ENCODE data around the gene PDXP.
"Not testable (repeated sequence)": the region's sequence is repeated elsewhere in the genome, so short reads cannot be mapped to it uniquely, and the experiment has no call there.

Gene PDXP

GRCh38 chr22:37647928-37648327 is 10.6 kb upstream of the PDXP start:
- peaks cover 8% of the 10 kb centered on the region for H3K4me1 ChIP-seq (ENCODE audit: control insufficient read depth, insufficient read depth, low read length)
- no peak overlapping the region for H3K9ac ChIP-seq (ENCODE audit: low read length in 2 of 2)
- H3K4me3 ChIP-seq (ENCODE audit: low read length in 2 of 2) = no peak overlapping the region
- no peaks in the 10 kb centered on the region for H3K36me3 ChIP-seq (ENCODE audit: control insufficient read depth in 2 of 2, insufficient read depth in 2 of 2, low read length in 2 of 2)
- no peaks in the 10 kb centered on the region for H3K27me3 ChIP-seq (ENCODE audit: control insufficient read depth in 1 of 2, insufficient read depth in 2 of 2, low read length in 2 of 2)
- no peaks in the 10 kb centered on the region for H3K9me3 ChIP-seq (ENCODE audit: control insufficient read depth in 2 of 2, low read length in 2 of 2)
- H3K27ac ChIP-seq (ENCODE audit: low read length) = no peak overlapping the region

DNA sequence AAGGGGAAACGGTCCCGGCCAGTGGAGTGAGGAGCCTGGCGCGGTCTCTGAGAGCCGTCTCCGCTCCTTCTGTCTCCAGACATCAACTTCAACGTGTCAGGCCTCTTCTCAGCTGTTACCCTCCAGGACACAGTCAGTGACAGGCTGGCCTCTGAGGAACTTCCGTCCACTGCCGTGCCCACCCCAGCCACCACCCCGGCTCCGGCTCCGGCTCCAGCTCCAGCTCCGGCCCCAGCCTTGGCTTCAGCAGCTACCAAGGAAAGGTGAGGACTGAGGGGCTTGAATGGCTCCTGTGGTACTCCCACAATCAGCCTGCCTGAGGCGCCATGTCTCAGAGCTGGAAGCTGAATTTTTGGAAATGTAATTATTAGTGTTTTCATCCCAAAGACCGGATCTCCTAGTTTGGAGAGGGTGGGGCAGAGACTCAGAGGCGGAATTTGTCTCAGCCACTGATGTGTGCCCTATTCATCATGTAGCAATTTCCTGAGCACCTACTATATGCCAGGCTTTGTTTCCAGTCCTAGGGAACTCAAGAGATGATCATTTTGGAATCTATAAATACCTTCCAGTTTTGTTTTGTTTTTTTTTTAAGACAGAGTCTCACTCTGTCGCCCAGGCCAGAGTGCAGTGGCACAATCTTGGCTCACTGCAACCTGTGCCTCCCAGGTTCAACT is 7.9 kb upstream of the PDXP start:
- no peaks in the 10 kb centered on the region for H3K36me3 ChIP-seq (ENCODE audit: control insufficient read depth in 2 of 2, insufficient read depth in 2 of 2, low read length in 2 of 2)
- no peaks in the 10 kb centered on the region for H3K27me3 ChIP-seq (ENCODE audit: control insufficient read depth in 1 of 2, insufficient read depth in 2 of 2, low read length in 2 of 2)
- no peak overlapping the region for H3K4me3 ChIP-seq (ENCODE audit: low read length in 2 of 2)
- H3K4me1 ChIP-seq (ENCODE audit: control insufficient read depth, insufficient read depth, low read length) = no peaks in the 10 kb centered on the region
- H3K9ac ChIP-seq (ENCODE audit: low read length in 2 of 2) = no peak overlapping the region
- no peaks in the 10 kb centered on the region for H3K9me3 ChIP-seq (ENCODE audit: control insufficient read depth in 2 of 2, low read length in 2 of 2)
- H3K27ac ChIP-seq (ENCODE audit: low read length) = no peak overlapping the region

DNA sequence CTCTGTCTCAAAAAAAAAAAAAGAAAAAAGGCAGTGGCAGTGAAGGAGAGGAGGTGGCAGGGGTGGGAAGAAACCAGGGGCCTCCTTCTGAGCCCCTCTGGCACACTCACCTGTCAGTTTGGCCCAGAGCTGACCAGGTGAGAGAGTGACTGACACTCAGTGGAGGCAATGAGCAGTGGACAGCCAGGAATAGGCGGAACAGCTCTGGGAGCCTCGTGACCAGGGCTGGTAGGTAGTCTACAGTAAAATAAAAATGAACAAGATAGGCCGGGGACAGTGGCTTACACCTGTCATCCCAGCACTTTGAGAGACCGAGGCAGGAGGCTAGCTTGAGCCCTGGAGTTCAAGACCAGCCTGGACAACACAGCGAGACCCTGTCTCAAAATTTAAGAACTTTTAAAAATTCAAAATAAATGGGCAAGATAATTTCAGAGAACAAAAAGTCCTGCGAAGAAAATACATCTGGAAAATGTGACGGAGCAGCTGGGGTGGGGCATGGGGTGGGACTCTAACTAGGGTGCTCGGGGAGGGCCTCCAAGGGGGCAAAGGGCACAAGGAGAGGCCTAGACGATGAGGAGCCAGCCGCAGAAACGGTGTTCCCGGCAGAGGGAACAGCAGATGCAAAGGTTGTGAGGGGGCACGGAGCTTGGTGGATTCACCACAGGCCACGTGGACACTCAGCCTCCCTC is 3.8 kb upstream of the PDXP start:
- Histone ChIP-seq H3K4me3 (ENCODE audit: low read length in 2 of 2) (no peak overlapping the region), H3K36me3 (ENCODE audit: control insufficient read depth in 2 of 2, insufficient read depth in 2 of 2, low read length in 2 of 2) (no peaks in the 10 kb centered on the region), H3K9ac (ENCODE audit: low read length in 2 of 2) (no peak overlapping the region), H3K27me3 (ENCODE audit: control insufficient read depth in 1 of 2, insufficient read depth in 2 of 2, low read length in 2 of 2) (no peaks in the 10 kb centered on the region), H3K27ac (ENCODE audit: low read length) (no peak overlapping the region), H3K4me1 (ENCODE audit: control insufficient read depth, insufficient read depth, low read length) (peaks cover 12% of the 10 kb centered on the region), H3K9me3 (ENCODE audit: control insufficient read depth in 2 of 2, low read length in 2 of 2) (no peaks in the 10 kb centered on the region)

DNA sequence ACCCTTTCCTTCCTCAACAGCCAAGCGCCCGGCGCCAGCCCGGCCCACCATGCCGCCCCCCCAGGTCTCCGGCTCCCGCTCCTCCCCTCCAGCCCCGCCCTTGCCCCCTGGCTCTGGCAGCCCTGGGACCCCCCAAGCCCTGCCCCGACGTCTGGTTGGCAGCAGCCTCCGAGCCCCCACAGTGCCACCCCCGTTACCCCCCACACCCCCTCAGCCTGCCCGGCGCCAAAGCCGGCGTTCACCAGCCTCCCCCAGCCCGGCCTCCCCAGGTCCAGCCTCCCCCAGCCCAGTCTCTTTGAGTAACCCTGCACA is 3.3 kb upstream of the PDXP start:
- Histone ChIP-seq H3K27ac (ENCODE audit: low read length) (no peak overlapping the region), H3K4me3 (ENCODE audit: low read length in 2 of 2) (no peak overlapping the region), H3K9ac (ENCODE audit: low read length in 2 of 2) (no peak overlapping the region), H3K9me3 (ENCODE audit: control insufficient read depth in 2 of 2, low read length in 2 of 2) (no peaks in the 10 kb centered on the region), H3K27me3 (ENCODE audit: control insufficient read depth in 1 of 2, insufficient read depth in 2 of 2, low read length in 2 of 2) (no peaks in the 10 kb centered on the region), H3K36me3 (ENCODE audit: control insufficient read depth in 2 of 2, insufficient read depth in 2 of 2, low read length in 2 of 2) (no peaks in the 10 kb centered on the region), H3K4me1 (ENCODE audit: control insufficient read depth, insufficient read depth, low read length) (peaks cover 17% of the 10 kb centered on the region)

DNA sequence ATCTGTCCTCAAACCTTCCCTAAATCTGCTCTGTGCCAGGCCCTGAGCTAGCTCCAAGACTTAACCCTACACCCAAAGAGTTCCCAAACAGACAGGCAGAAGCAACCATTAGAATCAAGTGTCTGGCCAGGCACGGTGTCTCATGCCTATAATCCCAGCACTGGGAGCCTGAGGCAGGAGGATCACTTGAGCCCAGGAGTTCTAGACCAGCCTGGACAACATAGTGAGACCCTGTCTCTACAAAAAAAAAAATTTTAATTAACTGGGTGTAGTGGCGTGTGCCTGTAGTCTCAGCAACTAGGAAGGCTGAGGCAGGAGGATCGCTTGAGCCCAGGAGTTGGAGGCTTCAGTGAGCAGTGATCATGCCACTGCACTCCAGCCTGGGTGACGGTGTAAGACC is 1.9 kb upstream of the PDXP start:
- not testable (repeated sequence) for H3K36me3 ChIP-seq (ENCODE audit: control insufficient read depth in 2 of 2, insufficient read depth in 2 of 2, low read length in 2 of 2)

DNA sequence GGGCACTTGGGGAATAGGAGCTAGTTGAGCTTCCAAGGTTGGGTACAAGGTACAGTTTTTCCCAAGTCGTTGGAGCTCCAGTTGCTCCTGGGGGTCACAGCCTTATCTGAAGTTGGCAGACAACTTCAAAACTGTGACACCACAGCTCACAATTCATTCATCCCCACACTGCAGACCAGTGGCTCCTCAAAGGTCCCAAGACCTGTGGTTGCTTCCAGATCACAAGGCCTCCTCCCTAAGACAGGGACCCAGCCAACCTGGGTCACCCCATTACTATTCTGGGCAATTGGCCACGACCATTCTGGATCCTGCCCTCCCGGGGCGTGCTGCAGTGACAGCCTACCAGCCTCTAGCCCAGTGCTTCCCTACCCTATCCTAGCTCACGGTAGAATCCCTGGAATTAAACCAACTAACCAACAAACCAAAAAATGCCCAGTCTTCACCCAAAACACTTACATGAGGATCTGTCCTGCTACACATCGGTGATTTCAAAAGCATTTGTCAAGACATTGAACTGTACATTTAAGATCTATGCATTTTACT is 862 bp upstream of the PDXP start:
- Histone ChIP-seq H3K4me3 (ENCODE audit: low read length in 2 of 2) (peak overlapping the region; percentile 74 to 83), H3K27ac (ENCODE audit: low read length) (peak overlapping the region; percentile 91), H3K9ac (ENCODE audit: low read length in 2 of 2) (peak overlapping the region; percentile 54 to 80), H3K36me3 (ENCODE audit: control insufficient read depth in 2 of 2, insufficient read depth in 2 of 2, low read length in 2 of 2) (no peaks in the 10 kb centered on the region), H3K27me3 (ENCODE audit: control insufficient read depth in 1 of 2, insufficient read depth in 2 of 2, low read length in 2 of 2) (no peaks in the 10 kb centered on the region), H3K4me1 (ENCODE audit: control insufficient read depth, insufficient read depth, low read length) (peaks cover 40% of the 10 kb centered on the region), H3K9me3 (ENCODE audit: control insufficient read depth in 2 of 2, low read length in 2 of 2) (no peaks in the 10 kb centered on the region)

More for the DNA sequence above, 1.9 kb upstream of the PDXP start:
- H3K9me3 ChIP-seq (ENCODE audit: control insufficient read depth in 2 of 2, low read length in 2 of 2); H3K4me3 ChIP-seq (ENCODE audit: low read length in 2 of 2); H3K9ac ChIP-seq (ENCODE audit: low read length in 2 of 2); H3K27ac ChIP-seq (ENCODE audit: low read length); H3K27me3 ChIP-seq (ENCODE audit: control insufficient read depth in 1 of 2, insufficient read depth in 2 of 2, low read length in 2 of 2): not testable (repeated sequence)
- peaks cover 31% of the 10 kb centered on the region for H3K4me1 ChIP-seq (ENCODE audit: control insufficient read depth, insufficient read depth, low read length)

DNA sequence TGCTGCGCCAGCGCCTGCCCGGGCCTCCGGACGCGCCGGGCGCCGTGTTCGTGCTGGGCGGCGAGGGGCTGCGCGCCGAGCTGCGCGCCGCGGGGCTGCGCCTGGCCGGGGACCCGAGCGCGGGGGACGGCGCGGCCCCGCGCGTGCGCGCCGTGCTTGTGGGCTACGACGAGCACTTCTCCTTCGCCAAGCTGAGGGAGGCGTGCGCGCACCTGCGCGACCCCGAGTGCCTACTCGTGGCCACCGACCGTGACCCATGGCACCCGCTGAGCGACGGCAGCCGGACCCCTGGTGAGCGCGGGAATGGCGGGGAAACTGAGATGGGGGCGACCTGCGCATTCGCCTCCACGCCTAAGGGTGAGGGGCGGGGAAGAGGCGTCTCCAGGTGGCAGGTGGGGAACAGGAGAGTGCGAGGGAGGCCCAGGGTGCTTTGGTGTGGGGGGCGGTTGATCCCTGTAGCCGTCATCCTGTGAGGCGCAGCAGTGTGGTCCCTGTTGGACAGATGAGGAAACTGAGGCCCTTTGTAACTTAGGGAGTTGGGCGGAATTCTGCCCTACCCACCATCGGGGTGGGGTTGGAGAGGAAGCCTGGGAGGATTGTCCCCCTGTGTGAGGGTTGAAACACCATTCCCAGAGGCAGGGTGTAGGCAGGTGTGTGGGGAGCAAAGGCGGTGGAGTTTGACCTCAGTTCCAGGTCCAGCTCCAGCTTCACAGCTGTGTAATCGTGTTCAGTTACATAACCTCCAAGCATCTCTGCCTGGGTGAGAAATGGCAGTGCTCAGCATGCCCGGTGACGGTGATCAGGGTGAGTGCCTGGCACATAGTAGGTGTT is 758 bp downstream of the PDXP start:
- Histone ChIP-seq H3K4me1 (ENCODE audit: control insufficient read depth, insufficient read depth, low read length) (peaks cover 44% of the 10 kb centered on the region), H3K27me3 (ENCODE audit: control insufficient read depth in 1 of 2, insufficient read depth in 2 of 2, low read length in 2 of 2) (no peaks in the 10 kb centered on the region), H3K9ac (ENCODE audit: low read length in 2 of 2) (peak overlapping the region; percentile 64 to 78), H3K36me3 (ENCODE audit: control insufficient read depth in 2 of 2, insufficient read depth in 2 of 2, low read length in 2 of 2) (no peaks in the 10 kb centered on the region), H3K4me3 (ENCODE audit: low read length in 2 of 2) (peak overlapping the region; percentile 68 to 83), H3K27ac (ENCODE audit: low read length) (peak overlapping the region; percentile 80), H3K9me3 (ENCODE audit: control insufficient read depth in 2 of 2, low read length in 2 of 2) (no peaks in the 10 kb centered on the region)

GRCh38 chr22:37659897-37660708 is 1.6 kb downstream of the PDXP start:
- Histone ChIP-seq H3K9me3 (ENCODE audit: control insufficient read depth in 2 of 2, low read length in 2 of 2) (no peaks in the 10 kb centered on the region), H3K27me3 (ENCODE audit: control insufficient read depth in 1 of 2, insufficient read depth in 2 of 2, low read length in 2 of 2) (no peaks in the 10 kb centered on the region), H3K4me1 (ENCODE audit: control insufficient read depth, insufficient read depth, low read length) (peaks cover 47% of the 10 kb centered on the region), H3K27ac (ENCODE audit: low read length) (peak overlapping the region; percentile 80), H3K36me3 (ENCODE audit: control insufficient read depth in 2 of 2, insufficient read depth in 2 of 2, low read length in 2 of 2) (no peaks in the 10 kb centered on the region), H3K4me3 (ENCODE audit: low read length in 2 of 2) (peak overlapping the region; percentile 68 to 83), H3K9ac (ENCODE audit: low read length in 2 of 2) (peak overlapping the region; percentile 64 to 78)

DNA sequence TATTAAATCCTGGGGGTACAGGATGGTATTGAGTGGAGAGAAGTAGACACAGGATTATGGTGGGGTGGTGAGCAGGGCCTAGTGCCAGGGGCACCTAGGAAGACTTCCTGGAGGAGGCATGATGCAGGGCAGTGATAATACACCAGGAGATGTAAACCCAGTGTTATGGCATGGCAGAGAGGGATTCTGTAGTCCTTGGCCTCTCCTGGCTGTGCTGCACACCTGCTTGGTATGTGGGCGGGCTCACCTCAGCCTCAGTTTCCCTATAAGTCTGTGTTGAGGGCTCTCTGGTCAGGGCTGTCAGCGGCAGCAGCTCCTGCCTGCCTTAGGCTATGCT is 2.2 kb downstream of the PDXP start:
- H3K9me3 ChIP-seq (ENCODE audit: control insufficient read depth in 2 of 2, low read length in 2 of 2) = no peaks in the 10 kb centered on the region
- peaks cover under 1 to 4% of the 10 kb centered on the region in 2 donors for H3K36me3 ChIP-seq (ENCODE audit: control insufficient read depth in 2 of 2, insufficient read depth in 2 of 2, low read length in 2 of 2)
- peak overlapping the region; percentile 18 to 83 for H3K4me3 ChIP-seq (ENCODE audit: low read length in 2 of 2)
- peaks cover 51% of the 10 kb centered on the region for H3K4me1 ChIP-seq (ENCODE audit: control insufficient read depth, insufficient read depth, low read length)
- H3K27me3 ChIP-seq (ENCODE audit: control insufficient read depth in 1 of 2, insufficient read depth in 2 of 2, low read length in 2 of 2) = no peaks in the 10 kb centered on the region
- H3K9ac ChIP-seq (ENCODE audit: low read length in 2 of 2) = peak overlapping the region; percentile 51 to 64
- H3K27ac ChIP-seq (ENCODE audit: low read length) = peak overlapping the region; percentile 80
